GM23338 (cell line): ENCODE data around the gene SRPX.

Source experiments
- CREB1 ChIP-seq: fragments of 250-450 bp; sonication (Bioruptor Pico); IDR thresholded peaks from 2 replicates; pipeline ENCODE4 v1.5.0; 2020; ENCODE audit warnings: low read depth, mild to moderate bottlenecking, moderate library complexity
- CTCF ChIP-seq, 2 experiments: fragments of 200-600 bp in 1 of 2; sonication (generic) in 1 of 2; conservative IDR thresholded peaks; 2 replicates each; pipeline versions ENCODE4 v1.5.1 to v1.6.1; 2016 to 2017; ENCODE audit warnings: antibody characterized with exemption in 2 of 2, low read depth in 2 of 2, mild to moderate bottlenecking in 2 of 2, moderate library complexity in 1 of 2
- ETS1 ChIP-seq: IDR thresholded peaks from 2 replicates; pipeline ENCODE4 v1.6.1; 2016; ENCODE audit warnings: antibody characterized with exemption
- EZH2 ChIP-seq: fragments of 200-600 bp; sonication (generic); IDR thresholded peaks from one replicate; pipeline ENCODE4 v1.8.0; 2017; ENCODE audit warnings: antibody characterized with exemption, mild to moderate bottlenecking, low read depth; ENCODE audit not compliant: unreplicated experiment
- EZH2phosphoT487 ChIP-seq: fragments of 200-600 bp; sonication (generic); IDR thresholded peaks from one replicate; pipeline ENCODE4 v1.8.1; 2018; ENCODE audit warnings: antibody characterized with exemption; ENCODE audit not compliant: unreplicated experiment
- JUNB ChIP-seq: IDR thresholded peaks from one replicate; pipeline ENCODE4 v1.6.1; 2016; ENCODE audit warnings: antibody characterized with exemption; ENCODE audit not compliant: unreplicated experiment
- NANOG ChIP-seq: IDR thresholded peaks from 2 replicates; pipeline ENCODE4 v1.6.1; 2016; ENCODE audit warnings: antibody characterized with exemption, borderline replicate concordance
- POLR2AphosphoS5 ChIP-seq: IDR thresholded peaks from 2 replicates; pipeline ENCODE4 v1.6.1; 2016; ENCODE audit warnings: antibody characterized with exemption, low read depth
- REST ChIP-seq: IDR thresholded peaks from one replicate; pipeline ENCODE4 v1.6.1; 2018; ENCODE audit warnings: antibody characterized with exemption; ENCODE audit not compliant: unreplicated experiment
- STAT1 ChIP-seq: IDR thresholded peaks from one replicate; pipeline ENCODE4 v1.6.1; 2016; ENCODE audit warnings: antibody characterized with exemption; ENCODE audit not compliant: unreplicated experiment
- ZNF114 ChIP-seq: fragments of 250-450 bp; sonication (Bioruptor Pico); IDR thresholded peaks from 2 replicates; pipeline ENCODE4 v1.5.0; 2020; ENCODE audit warnings: mild to moderate bottlenecking, moderate library complexity
- ZNF331 ChIP-seq: fragments of 250-450 bp; sonication (Bioruptor Pico); IDR thresholded peaks from 2 replicates; pipeline ENCODE4 v1.5.0; 2020; ENCODE audit warnings: low read depth, mild to moderate bottlenecking, moderate library complexity
- ZNF462 ChIP-seq: fragments of 250-450 bp; sonication (Bioruptor Pico); IDR thresholded peaks from 2 replicates; pipeline ENCODE4 v1.5.0; 2020; ENCODE audit warnings: mild to moderate bottlenecking, moderate library complexity

GRCh38 chrX:38233891-38234667 lies 13.4 kb upstream of the SRPX start:
- TF ChIP-seq EZH2phosphoT487 (no peak), CTCF (conservative IDR thresholded peaks at IDR 0.05; ENCODE audit: low read depth in 2 of 2) (no peak), JUNB (no peak), EZH2 (no peak), POLR2AphosphoS5 (no peak), ZNF331 (CRISPR knock-in tag) (no peak), REST (no peak), ETS1 (no peak), CREB1 (CRISPR knock-in tag) (no peak), STAT1 (no peak), NANOG (no peak), ZNF462 (no peak), ZNF114 (CRISPR knock-in tag) (no peak)
